ENCODE data around the gene PITRM1. TPM values are rescaled to one million over a fixed set of nuclear protein-coding genes. Genes with fewer than 3 reads are reported as not detected.

Gene PITRM1
- total RNA-seq = 36.8 and 52.6 TPM in 2 replicates

GRCh38 chr10:3172446-3173170 lies at the start of gene PITRM1:
Gene PITRM1 (minus strand): TSS chr10:3172782. CDS start chr10:3172772, 10 bp downstream.

Other genes with a start within 250 kb of the PITRM1 start
- gene PFKP, start 105.2 kb downstream of the PITRM1 start, total RNA-seq = 106 and 127 TPM in 2 replicates

Measured in bronchial smooth muscle cell (primary cell).